ENCODE results near the gene COBL.

COBL gene

DNA sequence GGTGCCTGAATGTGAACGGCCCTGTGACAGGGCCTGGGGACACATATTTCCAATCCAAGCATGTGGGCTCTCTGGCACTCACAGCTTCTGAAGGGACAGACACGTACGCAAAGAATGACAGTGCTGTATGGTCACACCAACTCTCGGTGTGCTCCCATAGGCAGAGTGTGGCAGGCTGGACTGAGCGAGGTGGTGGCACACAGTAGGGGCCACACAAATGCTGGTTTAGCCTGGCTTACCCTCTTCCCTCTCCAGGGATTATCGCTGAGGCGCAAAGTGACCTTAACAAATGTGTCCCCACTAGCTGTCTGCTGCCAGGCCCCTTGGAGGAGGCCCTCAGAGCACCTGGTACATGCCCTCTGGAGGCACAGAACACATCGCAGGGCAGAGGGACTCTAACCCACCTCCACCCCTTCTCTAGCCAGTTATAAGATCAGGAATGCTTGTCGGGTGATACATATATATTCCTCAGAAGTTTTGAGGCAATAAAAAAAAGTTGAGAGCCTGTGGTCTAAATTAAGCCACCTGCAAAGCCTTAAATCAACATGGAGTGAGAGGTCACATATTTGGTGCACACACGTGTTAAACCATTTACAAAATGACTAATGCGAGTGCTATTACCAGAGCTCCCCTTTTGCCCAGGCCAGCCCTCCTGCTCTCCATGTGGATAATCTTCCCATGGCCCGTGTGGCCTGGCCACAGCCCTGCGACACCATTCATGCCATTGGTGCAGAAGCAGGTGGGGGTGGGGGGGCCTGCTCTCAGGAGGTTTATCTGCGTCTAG, 271.1 kb downstream of the COBL start:
- DNase-seq (ENCODE audit: low spot score): peak; percentile 68

DNA sequence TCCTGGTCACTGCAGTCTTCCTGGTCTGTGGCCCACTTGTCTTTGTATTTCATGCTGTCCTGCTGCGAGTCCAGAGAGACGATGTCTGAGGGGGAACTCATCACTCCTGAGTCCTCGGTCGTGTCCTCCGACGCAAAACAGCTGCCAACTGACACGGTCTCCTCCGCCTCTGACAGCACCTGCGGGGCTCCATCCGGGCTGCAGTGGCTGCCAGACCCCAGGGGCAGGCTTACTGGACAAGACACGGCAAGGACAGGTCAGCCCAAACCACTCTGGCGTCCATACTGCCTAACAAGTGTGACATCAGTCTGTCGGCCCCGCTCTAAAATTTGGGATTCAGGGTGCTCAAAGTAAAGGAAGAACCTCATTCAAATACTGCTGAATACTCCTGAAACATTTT, 273.1 kb downstream of the COBL start:
- DNase-seq (ENCODE audit: low spot score): no peak

DNA sequence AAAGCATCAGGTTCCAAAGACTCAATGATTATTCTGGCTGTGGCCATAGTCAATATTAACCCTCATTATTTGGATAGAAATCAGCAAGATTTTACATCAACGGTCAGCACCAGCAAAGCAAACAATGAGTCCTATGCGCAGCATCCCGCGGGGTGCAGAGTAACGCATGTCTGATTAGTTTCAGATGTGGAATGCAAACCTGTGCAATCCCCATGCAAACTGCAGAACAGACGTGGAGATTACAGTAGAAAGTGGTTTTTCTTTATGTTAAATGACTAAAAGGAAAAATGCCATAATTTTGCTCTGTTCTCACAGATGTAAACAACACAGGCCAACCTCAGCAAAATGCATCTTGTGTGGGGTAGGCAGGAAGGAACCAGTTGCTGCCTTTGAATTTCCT, 275.8 kb downstream of the COBL start:
- peak; percentile 33 for DNase-seq (ENCODE audit: low spot score)

DNA sequence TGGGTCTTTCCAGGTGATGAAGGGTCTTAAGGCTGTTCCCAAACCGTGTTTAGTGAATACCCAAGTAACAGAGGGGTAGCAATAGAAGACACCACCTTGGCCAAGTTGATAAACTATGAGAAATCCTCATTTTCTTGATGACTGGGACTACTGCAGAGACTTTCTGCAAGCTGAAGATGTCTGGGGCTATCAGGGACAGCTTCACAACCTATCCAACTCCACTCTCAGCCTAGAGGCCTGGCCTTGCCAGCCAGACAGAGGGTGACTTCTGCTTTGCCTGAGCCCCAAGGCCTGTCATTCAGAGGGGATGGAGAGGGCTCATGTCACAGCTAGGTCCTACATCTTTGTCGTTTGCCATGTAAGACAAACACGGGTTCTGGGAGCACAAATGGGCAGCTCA, 278.0 kb downstream of the COBL start:
- no peak for DNase-seq (ENCODE audit: low spot score)

DNA sequence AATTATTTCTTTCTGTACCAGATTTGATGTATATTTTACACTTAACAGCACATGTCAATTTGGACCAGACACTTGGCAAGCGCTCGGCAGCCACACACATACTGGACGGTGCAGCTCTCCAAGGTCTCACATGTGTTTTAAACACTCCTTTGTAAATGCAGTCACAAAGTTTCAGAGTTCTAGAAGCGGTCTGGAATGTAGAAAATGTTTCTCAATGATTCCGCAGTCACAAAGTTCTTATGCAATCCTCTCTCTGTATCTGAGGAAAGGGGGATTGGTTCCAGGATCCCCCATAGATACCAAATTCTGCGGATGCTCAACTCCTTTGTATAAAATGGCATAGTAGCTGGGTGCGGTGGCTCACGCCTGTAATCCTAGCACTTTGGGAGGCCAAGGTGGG, 280.9 kb downstream of the COBL start:
- peak; percentile 59 for DNase-seq (ENCODE audit: low spot score)

DNA sequence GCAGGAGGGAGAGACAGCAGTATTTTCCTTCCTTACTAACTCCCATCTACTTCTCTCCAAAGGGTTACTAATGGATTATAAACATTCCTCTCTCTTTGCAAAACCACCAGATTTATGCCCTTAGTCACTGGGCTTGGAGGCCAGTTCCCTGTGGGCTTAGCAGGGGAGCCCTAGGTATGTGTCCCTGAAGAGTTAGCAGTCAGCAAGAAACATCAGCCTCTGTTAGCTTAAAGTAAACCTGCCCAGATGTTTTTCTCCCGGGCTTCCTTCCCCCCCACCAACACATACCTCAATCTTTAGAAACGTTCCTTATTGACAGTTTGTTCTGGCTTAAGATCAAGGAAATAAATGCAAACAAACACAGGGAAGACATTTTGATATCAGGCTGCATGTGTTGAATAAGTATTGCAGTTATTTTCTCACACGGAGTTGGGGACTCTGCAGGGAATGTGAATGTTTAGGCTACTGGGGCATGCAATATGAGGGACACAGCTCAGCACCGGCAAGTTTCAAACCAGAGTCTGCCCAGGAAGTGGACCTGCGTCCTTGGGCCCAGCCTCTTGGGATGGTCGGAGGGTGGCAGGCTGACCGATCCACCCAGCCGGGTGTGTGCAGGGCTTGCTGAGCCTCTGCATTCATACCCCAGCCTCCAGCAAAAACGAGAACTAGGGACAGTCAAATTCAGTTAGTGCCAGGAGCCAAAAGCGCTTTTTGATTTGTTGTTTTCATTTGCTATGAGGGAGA, 281.9 kb downstream of the COBL start:
- peak; percentile 80 for DNase-seq (ENCODE audit: low spot score)

DNA sequence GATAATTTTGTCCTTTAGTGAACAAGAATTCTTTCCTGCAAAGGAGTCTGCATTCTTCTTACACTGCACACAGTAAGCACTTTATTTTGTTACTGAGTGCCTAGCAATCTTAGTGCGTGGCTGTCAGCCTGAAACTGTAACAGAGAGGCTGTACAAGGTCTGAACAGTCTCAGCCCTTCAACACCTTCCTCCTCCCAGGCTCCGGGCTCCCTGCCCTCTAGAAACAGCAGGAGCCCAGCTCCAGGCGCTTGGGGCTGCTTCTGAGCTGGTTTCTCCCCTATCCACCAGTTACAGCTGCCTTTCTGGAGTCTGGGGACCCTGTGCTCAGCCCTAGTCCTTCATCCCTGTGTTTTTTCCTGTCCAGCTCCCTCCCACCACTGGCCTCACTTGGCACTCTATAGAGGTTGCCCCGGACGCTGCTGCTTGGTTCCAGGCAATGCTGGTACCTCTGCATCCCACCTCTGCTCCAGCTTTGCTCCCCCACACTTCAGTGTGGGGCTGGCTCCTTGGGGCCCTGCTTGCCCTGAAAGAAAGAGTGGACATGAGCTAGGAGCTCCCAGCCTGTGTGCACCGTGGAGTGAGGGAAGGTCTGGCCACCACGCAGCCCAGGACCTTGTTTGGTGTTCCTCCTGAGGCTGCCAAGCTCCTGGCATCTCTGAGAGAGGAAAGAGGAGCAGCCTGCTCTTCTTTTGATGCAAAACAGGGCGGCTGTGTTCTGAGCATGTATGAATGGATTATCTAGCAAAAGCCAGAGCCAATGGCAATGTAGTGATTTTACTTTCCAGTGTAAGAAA, 282.7 kb downstream of the COBL start:
- no peak for DNase-seq (ENCODE audit: low spot score)

DNA sequence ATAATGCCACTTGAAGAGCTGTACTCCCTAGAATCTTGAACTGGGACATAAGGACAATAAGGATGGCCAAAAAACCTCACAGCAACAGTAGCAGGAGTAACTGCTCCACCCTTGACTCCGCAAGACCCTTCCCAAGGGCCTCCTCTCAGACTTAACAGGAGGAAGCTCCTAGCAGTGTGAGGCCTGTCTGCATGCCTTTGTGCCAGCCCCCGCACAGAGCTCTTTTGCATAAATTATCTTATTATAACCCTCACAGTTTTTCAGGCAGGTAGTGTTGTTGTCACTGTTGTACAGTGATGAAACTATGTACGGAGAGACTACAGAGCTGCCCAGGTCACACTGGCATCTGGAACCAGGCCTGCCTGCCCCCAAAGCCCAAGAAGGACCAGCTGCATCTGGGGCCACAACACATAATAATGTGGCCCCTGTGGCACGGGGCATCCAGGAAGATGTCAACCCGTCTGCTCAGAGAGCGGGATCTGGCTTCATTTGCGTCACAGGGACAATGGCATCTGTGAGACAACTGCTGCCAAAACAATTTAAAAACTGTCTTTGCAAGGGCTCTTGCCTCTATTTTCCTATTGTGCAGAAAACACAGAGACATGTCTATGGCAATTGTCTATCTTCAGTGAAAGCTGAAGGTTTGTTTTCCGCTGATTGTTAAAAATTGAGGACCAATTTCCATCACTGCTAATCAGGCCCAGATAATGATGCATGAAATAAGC, 284.7 kb downstream of the COBL start:
- DNase-seq (ENCODE audit: low spot score): no peak

DNA sequence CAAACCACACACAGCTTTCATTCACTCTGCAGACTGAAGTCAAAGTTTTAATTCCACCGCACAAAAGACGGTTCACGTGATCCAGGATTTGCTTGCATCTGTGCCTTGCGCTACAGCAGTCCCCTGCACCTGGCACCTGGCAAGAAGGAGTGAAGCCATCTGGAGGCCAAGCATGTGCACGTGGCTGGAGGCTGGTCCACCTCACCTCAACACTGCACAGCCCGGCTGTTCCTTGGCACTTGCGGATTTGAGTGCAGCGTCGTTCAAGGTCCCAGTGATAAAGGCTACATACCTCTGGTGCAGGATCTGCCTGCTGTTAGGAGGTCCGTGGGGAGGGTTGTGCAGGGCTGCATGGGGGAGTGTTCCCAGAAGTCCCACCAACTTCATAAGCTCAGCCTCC, 285.4 kb downstream of the COBL start:
- no peak for DNase-seq (ENCODE audit: low spot score)

DNA sequence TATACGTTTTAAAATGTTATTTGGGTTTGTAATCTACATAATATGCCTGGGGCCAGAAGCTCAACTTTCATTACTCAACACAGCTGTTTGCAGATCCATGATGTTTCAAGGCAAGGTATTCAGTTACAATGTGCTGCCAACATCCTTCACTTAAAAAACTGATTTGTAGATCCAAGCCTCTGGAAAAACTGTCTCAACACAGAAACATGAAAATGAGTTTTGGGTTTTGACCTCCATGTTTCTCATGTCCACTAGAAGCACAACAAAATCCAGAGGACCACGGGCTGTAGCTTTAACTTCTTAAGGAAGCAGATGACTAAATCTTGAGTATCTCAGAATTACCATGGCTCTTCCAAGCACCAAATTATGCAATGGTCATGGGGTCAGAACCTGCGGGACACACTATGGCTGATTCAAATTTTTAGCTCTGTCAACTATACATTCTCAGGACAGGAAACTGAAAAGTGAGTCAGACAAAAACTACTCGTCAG, 286.9 kb downstream of the COBL start:
- DNase-seq (ENCODE audit: low spot score): peak; percentile 77

DNA sequence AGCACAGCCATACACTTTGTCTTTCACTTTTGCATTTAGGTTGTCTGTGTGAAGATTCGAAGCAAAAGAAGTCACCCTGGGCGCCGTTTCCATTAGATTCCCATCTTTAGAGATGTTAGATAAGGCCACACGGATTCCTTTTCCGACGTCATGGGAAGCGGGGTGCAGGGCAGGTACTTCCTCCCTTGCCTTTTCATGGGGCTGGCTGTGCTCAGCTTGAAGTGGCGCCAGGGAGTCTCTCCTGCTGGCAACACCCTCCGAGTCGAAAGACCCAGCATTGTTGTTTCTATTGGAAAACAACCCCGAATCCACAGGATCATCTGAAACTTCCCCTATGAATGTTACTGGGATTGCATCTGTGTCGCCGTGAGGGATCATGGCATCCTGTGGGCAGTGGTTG, 287.5 kb downstream of the COBL start:
- no peak for DNase-seq (ENCODE audit: low spot score)

DNA sequence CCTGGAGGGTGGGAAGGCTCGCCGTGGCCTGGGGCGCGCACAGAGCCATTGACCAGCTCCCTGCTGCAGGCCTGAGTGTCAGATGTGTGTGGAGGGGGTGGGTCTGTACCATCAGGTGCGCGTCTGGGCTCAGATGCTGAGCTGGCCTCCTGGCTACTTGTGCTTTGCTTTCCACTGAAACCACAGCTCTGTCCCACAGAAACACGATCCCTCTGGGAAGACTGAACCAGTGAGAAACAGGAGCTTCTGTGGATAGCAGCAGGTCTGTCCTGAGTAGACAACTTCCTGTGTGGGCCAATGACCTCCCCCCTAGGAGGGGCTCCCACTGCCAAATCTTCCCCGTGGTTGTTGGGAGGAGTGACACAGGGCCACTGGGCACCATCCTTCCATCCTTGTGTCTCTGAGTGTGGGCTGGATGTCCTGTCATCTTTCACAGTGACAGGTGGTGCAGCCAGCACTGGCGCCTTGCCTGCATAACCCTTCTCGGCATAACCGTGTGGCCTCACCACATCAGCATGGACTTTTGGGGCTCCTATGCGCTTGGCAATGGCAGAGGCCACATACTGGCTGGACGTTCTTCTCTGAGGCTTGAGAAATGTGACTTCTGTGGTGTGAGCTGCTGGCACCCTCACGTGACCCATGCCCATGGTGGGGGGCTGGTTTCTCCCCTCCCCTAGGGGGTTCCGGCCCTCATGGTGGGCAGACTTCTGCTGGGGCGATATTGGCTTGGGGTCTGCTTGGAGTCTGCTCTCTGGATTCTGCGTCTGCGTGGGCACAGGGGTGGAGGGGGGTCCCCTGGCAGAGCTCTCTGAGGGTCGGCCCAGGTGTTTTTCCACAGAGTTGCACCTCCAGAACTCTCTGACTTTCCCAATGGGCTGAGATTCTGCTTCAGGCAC, 288.4 kb downstream of the COBL start:
- DNase-seq (ENCODE audit: low spot score): no peak

DNA sequence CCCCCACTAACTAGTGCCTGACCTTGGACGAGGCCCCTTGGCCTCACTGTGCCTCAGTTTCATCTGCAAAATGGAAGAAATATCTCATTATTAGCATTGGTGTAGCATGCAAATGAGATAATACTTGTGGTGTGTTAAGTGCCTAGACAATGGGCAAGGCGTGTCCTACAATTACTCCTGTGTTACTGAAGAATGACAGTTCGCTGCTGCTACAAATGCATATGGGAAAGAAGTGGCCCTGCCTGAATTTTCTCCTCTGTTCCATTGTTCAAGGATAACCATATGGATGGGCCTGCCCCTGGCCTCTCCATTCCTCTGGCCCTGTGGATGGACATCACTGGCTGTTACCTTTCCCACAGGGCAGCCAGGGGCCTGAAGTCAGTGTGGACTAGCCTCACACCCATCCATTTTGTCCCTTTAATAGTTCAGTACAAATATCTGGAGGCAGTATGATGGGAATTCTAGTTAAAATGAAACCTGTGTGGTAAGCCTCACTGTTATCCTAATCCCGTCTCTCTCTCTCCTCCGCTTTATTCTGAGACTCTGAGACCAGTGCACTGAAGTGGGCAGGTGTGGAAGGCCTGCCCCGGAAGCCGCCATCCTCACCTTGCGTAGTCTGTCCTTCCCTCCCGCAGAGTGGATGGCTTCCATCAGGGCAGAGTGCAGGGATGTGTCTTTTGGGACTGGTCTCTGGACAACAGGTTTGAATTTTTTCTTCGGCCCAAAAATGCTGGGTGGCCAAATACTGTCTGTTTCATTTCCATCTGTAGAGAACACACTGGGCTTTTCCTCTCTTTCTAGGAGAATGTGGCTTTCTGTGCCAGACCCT, 289.3 kb downstream of the COBL start:
- no peak for DNase-seq (ENCODE audit: low spot score)

DNA sequence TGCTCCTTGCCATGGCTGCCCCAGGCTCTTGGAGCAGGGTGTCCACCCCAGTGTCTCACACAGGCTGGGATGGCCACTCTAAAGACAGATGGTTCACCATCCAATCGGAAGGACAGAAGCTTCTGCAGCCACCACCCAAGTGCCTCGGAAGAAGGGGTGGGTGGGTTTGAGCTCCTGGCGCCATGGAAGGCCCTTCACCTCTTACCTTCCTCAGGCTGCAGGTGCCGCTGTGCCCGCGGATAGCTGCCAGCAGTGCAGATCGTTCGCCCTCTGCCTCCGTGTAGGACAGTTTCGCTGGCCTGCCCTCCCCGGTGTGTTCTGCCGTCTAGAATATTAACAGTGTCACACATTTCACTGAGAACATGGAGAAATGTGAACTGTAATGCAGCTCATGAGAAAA, 290.3 kb downstream of the COBL start:
- no peak for DNase-seq (ENCODE audit: low spot score)

DNA sequence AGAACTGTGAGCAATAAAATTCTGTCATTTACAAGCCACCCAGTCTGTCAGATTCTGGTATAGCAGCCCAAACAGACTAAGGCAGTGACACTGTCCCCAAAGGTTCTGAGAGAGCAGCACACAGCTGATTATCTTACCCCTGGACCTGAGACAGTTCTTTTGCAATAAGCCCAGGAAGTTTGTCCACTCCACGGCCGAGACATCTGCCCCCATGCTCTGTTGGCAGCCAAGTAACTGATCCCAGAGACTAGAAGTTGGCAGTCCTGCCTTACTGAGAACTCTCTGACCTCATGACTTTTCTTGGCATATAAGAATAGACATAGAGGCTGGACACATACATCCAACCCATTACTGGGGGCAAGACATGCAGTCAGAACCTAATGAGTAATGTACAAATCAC, 290.9 kb downstream of the COBL start:
- no peak for DNase-seq (ENCODE audit: low spot score)

DNA sequence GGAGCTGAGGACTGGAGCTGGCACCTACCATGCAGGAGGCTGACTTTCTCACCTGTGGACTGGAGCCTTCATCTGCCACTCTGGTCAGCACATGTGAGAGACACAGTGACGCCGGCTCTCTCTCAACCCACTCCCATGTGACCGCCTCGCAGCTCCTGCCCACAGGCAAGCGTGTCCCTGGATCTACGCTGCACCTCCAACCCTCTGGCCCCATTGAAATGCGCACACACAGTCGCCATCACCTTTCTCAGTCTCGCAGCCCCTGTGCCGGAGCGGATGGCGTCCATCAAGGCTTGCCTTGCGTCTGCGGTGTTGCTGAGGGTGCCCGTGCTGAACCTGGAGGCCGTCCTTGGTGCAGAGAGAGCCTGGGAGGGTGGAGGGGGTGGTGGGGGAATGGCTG, 291.7 kb downstream of the COBL start:
- DNase-seq (ENCODE audit: low spot score): no peak

DNA sequence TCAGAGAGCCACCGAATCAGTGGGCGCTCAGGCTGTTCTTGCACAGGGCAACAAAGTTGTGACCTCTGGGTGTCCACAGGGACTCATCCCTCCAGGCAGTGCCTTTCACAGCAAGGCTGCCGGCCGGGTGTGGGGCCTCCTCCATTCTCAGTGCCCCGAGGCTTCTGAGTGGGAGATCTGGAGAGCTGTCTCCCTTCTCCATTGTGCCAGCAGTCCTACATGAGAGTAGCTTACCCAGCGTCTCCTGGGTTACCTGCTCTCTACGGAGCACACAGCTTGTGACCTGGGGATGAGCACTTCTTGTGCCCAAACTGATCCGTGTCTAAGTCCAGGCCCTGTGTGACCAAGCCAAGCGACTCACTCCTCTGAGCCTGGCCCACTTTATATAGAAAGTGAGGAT, 293.1 kb downstream of the COBL start:
- no peak for DNase-seq (ENCODE audit: low spot score)

DNA sequence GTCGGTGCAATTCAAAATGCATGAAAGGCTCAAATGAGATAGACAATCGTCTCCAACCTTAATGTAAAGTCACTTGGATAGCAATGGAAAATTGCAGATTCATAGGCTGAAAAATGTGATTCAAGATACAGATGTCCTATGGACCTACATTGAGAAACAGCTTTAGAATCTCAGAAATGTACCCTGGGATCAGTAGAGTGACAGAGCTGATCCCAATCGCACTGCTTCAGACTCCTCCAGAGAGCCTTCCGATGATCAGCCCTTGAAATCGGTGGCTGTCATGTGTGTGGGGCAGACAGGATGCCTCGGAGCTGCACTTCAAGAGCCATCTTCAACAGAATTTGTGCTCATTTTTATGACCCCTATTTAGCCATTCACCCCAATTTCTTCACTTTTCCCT, 293.8 kb downstream of the COBL start:
- no peak for DNase-seq (ENCODE audit: low spot score)

DNA sequence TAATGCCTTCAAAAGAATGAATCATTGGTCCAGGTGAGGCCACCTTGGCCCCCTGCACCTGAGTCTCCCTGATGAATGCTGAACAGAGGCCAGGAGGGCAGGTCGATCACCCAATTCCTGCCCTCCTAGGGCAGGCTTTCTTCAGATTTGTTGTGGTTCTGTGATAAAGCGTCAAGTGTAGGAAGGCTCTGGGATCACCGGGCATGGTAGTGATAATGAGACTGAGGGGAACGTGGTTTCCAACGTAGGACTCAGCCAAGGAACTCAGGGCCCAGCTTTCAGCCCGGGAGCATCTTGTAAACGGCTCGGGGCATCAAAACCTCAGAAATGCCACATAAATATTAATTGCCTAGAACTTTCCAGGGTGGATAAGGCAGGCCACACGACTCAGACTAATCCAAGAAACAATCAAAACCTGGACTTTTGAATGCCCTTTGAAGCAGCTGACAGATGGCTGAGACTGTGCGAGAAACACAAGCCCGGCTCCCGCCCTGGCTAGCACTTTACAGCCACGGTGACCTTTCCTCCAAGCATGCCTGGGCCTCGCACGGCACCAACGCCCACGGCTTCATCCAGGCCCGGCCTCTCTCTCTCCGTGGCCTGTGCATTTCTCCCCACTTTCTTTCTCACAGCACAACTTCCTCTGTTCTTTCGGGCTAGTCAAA, 294.6 kb downstream of the COBL start:
- no peak for DNase-seq (ENCODE audit: low spot score)

DNA sequence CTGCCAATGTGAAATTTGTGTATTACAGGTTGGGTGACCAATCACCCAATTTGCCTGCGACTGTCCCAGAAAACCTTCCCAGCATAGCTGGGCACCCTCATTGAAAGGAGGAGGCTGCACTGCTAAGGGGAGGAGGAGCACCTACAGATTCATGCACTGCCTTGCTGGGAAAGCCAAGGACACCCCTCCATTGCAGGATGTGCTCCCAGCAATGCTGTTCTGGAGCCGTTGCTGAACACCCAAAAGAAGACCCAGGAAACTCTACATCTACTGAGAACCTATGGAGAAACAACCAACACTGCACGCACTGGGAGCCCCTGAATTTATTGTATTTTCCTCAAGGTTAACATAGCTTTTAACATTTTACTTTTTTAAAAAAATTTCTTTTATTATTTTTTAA, 295.7 kb downstream of the COBL start:
- DNase-seq (ENCODE audit: low spot score): no peak
